GM19455 (cell line): ENCODE results near the gene PRKG1.
"Not testable (repeated sequence)": the region's sequence is repeated elsewhere in the genome, so short reads cannot be mapped to it uniquely, and the experiment has no call there.

Experiments
- ATAC-seq: cut with Tn5 transposase; IDR thresholded peaks from one replicate; pipeline ENCODE4 v1.9.1; 2021; ENCODE audit not compliant: unreplicated experiment

Gene PRKG1

DNA sequence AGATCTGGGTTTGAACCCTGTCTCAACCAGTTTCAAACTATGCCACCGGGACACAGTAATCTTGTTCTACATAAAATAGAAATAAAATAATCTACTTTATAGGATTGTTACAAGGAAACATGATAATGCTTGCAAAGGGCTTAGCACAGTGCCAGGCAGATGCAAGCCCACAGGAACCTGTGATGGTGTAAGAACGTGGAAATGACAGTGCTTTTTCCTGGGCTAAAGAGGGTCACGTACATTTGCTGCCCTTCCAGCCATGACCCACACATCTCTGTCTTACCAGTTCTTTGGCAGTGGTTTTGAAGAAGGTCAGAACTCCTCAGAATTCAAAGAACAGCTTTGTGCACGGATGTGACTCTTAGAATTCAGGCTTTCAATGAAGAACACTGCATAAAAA is 342.2 kb downstream of the PRKG1 start:
- ATAC-seq = no peak

DNA sequence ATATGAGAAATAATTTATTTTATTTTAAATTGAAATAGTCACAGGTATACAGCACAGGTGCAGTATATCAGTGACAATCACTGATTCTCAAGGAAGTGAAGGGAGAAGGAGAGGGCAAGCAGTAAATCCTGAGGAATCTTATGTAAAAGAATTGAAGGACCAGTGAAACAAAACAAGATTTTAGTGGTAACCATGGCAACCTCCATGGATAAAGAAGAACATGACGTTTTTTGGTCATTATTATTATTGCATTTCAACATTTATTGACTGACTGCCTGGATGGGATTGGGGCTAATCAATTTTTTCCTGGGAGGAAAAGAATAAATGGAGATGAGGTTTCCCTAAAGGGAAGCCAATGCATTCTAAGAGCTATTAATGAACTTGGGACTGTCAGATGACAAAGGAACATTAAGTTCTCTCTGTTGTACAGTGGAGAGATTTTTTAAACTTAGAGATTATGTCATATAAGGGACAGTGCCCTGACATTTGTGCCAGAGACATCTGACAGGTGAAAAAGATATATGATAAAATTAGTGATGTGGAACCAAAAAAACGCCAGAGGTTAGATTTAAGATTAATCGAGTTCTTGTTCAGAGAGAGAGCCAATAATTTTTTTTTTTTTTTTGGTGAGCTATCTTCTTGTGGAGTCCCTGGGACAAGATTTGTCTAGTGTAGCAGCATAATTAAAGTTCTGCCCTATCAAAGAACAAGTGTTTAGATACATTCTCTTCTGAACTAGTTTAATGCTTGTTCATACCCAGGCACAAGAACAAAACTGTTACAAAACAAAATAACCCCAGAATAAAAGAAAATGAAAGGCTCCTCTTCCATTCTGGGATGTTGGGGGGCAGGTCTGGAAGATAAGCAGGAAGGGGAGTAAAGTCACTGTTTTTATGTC is 345.2 kb downstream of the PRKG1 start:
- no peak for ATAC-seq

DNA sequence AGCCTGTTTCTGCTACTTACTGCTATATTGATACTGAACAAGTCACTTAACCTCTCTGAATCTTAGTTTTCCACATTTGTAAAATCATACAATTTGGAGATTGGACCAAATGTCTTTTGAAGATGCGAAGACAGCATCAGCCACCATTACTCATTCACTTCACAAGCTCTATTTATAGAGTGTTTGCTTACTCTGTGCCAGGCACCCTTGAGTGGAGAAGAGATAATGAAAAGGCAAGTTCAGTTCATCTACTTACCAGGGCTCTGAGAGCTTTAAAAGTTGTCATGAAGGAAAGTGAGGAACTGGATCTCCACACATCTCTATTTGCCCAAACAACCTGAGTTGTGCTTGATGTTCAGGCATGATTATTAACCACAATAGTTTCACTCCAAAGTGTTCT is 347.6 kb downstream of the PRKG1 start:
- no peak for ATAC-seq

- ATAC-seq = peak; percentile 82
Observed at GRCh38 chr10:51422311-51423120, 348.2 kb downstream of the PRKG1 start.

DNA sequence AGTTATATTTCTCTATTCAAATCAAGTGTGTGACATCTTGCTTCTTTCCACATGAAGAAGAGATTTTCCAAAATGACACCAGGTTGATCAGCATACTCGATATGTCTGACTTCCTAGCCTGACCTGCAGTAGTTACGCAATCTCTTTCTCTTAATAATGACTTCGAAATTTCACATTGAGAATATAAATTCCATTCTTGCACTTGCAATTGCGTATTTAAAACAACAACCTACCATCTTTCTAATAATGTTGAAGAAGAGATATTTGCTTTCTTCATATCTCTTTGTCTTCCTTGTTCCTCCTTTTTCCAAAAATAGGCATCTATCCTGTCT is 348.8 kb downstream of the PRKG1 start:
- no peak for ATAC-seq

- ATAC-seq = no peak
Observed at GRCh38 chr10:51425431-51425830, 351.1 kb downstream of the PRKG1 start.

GRCh38 chr10:51427758-51428157 is 353.5 kb downstream of the PRKG1 start:
- no peak for ATAC-seq

GRCh38 chr10:51430506-51430905 is 356.2 kb downstream of the PRKG1 start:
- no peak for ATAC-seq

DNA sequence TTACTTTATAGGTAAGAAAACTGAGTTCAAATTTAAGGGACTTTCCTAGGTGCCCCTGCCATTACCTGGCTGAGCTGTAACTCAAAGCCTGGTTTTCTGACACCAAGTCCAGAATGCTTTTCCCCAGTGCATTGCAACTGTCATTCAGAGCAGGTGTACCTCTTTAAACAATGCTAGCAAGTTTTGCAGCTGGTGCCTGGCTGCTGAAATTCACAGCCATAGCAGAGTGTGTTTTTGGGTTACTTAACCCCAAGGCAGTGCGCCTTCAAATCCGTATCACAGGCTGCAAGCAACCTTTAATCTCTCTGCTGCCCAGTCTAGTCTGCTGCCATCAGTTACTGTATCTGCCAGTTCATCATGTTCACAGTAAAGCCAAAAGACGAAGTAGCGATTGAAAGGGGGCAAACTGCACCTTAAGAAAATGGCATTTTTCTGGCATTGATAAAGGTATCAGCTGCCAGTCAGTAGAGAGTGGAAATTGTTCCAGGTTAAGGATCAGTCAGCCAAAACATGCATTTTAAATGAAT is 359.7 kb downstream of the PRKG1 start:
- ATAC-seq = no peak

- no peak for ATAC-seq
Observed at GRCh38 chr10:51436805-51437204, 362.5 kb downstream of the PRKG1 start.

DNA sequence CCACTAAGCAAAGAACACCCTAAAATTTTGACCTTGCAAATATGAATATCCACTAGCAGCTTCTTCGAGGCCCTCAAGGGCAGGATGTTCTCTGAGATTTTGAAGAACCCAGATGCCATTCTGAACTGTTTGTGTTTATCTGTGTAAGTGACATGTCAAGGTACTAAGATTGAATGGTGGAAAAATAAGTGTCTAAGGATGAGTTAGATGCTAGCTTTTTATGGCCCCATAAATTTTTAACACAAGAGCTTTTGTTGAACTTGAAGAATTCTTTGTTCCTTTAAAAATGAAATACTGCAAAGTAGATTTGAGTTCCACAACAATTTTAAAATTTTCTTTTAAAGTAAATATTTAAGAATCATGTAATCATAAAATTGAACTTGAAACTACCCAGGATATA is 365.4 kb downstream of the PRKG1 start:
- no peak for ATAC-seq

- ATAC-seq = no peak
Observed at GRCh38 chr10:51445588-51445987, 371.3 kb downstream of the PRKG1 start.

DNA sequence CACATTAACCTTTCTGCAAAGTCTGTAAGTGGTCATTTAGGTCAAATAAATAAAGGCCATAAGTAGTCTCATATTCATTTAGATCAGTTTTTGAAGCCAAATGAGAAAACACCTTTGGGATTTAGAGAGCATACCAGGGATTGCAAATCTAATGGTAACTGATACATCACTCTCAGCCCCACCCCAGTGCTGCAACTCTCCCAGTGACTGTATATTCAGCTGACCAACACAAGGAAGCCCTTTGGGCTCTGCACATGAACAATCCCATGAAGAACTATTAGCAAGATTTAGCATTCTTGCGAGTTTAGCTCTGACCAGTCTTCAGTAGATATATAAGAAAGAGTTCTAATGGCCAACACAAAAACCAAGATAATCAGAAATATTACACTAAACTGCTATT is 372.8 kb downstream of the PRKG1 start:
- ATAC-seq = no peak

DNA sequence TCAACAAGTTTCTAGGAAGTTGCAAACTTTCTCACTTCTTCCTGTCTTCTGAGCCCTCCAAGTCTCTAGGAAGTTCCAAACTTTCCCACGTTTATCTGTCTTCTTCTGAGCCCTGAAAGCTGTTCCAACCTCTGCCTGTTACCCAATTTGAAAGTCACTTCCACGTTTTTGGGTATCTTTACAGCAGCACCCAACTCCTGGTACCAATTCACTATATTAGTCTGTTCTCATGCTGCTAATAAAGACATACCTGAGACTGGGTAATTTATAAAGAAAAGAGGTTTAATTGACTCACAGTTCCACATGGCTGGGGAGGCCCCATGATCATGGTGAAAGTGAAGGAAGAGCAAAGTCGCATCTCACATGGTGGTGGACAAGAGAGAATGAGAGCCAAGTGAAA is 381.5 kb downstream of the PRKG1 start:
- not testable (repeated sequence) for ATAC-seq

- no peak for ATAC-seq
Observed at GRCh38 chr10:51459476-51459875, 385.2 kb downstream of the PRKG1 start.

GRCh38 chr10:51462076-51462779 is 387.9 kb downstream of the PRKG1 start:
- ATAC-seq = no peak

DNA sequence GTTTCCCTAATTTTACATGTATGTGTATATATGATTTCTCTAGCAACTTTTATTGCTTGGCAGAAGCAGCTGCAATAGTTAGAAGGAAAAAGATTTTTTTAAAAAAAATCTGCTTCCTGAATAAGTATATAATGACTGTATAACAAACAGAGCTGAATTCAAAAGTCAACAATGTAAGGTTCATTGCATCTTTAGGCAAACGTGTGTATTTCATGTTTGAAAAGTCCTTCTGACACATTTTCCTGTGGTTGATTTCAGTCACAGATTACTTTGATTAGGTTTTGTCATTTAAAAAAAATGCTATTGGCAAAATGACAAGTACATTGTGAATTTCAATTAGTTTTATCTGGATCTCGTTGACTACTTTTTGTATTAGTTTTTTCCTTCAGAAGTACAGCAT is 394.1 kb downstream of the PRKG1 start:
- no peak for ATAC-seq

DNA sequence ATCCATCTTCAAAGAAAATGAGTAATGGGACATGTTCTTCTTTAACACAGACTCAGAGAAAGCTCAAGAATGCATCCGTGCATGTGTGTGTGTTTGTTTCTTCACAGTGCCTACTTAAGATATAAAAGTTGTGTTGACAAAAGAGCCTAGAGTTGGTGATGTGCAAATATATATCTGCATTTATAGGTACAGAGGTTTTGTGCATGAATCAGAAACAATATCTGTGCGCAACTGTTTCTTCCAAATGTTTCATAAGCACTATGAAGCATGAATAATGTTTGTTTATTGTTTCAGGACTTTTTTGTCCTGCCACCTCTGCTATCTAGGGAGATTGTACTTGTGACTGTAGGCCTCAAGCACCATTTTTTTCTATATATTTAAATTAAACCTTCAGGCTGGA is 395.4 kb downstream of the PRKG1 start:
- no peak for ATAC-seq

GRCh38 chr10:51471271-51471670 is 397.0 kb downstream of the PRKG1 start:
- ATAC-seq = no peak

DNA sequence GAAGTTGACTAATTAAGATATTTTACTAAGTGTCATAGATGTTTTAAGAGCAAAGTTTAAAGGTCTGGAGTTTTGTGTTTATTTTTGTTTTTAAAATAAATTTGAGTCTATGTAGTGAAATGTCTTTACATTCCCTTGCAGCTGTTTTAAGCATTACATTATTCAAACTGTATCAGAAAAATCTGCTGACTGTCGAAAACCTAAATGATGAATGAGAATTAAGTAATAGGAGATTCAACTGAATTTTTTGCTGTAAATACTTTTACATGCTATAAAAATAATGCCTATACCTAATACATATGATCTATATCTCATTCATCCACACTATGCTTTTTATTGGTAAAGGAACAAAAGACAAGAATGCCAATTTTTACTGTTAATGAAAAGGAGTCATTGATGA is 397.9 kb downstream of the PRKG1 start:
- ATAC-seq = no peak

DNA sequence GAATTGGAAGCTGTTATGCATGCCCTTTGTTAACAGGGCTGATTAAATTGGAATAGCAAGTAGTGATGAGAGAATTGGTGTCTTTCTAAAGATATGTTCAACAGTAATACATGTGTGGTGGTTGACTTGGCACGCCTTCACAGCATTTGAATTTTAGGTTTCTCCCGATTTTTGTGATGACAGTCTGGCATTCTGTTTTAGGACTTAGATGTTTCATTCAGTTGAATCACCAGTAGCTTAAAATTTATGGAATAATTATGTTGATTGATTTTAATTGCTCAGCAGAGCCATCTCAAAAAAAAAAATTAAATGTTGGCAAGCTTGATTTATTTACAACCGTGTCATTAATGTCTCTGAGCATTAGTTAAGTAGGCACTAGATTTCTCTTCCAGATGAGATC is 405.4 kb downstream of the PRKG1 start:
- ATAC-seq = no peak
